GM23338 (cell line): Measurements from ENCODE around the gene NRP2.

Experiments
- CREB1 ChIP-seq: fragments of 250-450 bp; sonication (Bioruptor Pico); IDR thresholded peaks from 2 replicates; pipeline ENCODE4 v1.5.0; 2020; ENCODE audit warnings: low read depth, mild to moderate bottlenecking, moderate library complexity
- CTCF ChIP-seq, 2 experiments: fragments of 200-600 bp in 1 of 2; sonication (generic) in 1 of 2; conservative IDR thresholded peaks; 2 replicates each; pipeline versions ENCODE4 v1.5.1 to v1.6.1; 2016 to 2017; ENCODE audit warnings: antibody characterized with exemption in 2 of 2, low read depth in 2 of 2, mild to moderate bottlenecking in 2 of 2, moderate library complexity in 1 of 2
- ETS1 ChIP-seq: IDR thresholded peaks from 2 replicates; pipeline ENCODE4 v1.6.1; 2016; ENCODE audit warnings: antibody characterized with exemption
- EZH2 ChIP-seq: fragments of 200-600 bp; sonication (generic); IDR thresholded peaks from one replicate; pipeline ENCODE4 v1.8.0; 2017; ENCODE audit warnings: antibody characterized with exemption, mild to moderate bottlenecking, low read depth; ENCODE audit not compliant: unreplicated experiment
- EZH2phosphoT487 ChIP-seq: fragments of 200-600 bp; sonication (generic); IDR thresholded peaks from one replicate; pipeline ENCODE4 v1.8.1; 2018; ENCODE audit warnings: antibody characterized with exemption; ENCODE audit not compliant: unreplicated experiment
- JUNB ChIP-seq: IDR thresholded peaks from one replicate; pipeline ENCODE4 v1.6.1; 2016; ENCODE audit warnings: antibody characterized with exemption; ENCODE audit not compliant: unreplicated experiment
- NANOG ChIP-seq: IDR thresholded peaks from 2 replicates; pipeline ENCODE4 v1.6.1; 2016; ENCODE audit warnings: antibody characterized with exemption, borderline replicate concordance
- POLR2AphosphoS5 ChIP-seq: IDR thresholded peaks from 2 replicates; pipeline ENCODE4 v1.6.1; 2016; ENCODE audit warnings: antibody characterized with exemption, low read depth
- REST ChIP-seq: IDR thresholded peaks from one replicate; pipeline ENCODE4 v1.6.1; 2018; ENCODE audit warnings: antibody characterized with exemption; ENCODE audit not compliant: unreplicated experiment
- ZNF114 ChIP-seq: fragments of 250-450 bp; sonication (Bioruptor Pico); IDR thresholded peaks from 2 replicates; pipeline ENCODE4 v1.5.0; 2020; ENCODE audit warnings: mild to moderate bottlenecking, moderate library complexity

- no peak for TF ChIP-seq CTCF (conservative IDR thresholded peaks at IDR 0.05; ENCODE audit: low read depth in 2 of 2)
- no peak for TF ChIP-seq CREB1 (CRISPR knock-in tag)
- no peak for TF ChIP-seq REST
- TF ChIP-seq ETS1: no peak
- TF ChIP-seq POLR2AphosphoS5: no peak
- TF ChIP-seq EZH2: no peak
- no peak for TF ChIP-seq JUNB
- no peak for TF ChIP-seq EZH2phosphoT487
- TF ChIP-seq ZNF114 (CRISPR knock-in tag): no peak
- TF ChIP-seq NANOG: no peak
Observed at GRCh38 chr2:205679410-205680009, 2.8 kb upstream of the NRP2 start.
